DMS79 (cell line): ENCODE data around the gene CEACAM1.
"Not testable (repeated sequence)": the region's sequence is repeated elsewhere in the genome, so short reads cannot be mapped to it uniquely, and the experiment has no call there.

Experiments
- DNase-seq: peaks from one replicate; lab custom pipeline; 2025; lab: John Stamatoyannopoulos, UW

CEACAM1 gene

GRCh38 chr19:42474743-42475142 lies 53.5 kb downstream of the CEACAM1 start:
- no peak for DNase-seq

- DNase-seq: no peak
Measured at GRCh38 chr19:42473686-42474085, 54.6 kb downstream of the CEACAM1 start.

GRCh38 chr19:42472402-42473147 lies 55.7 kb downstream of the CEACAM1 start:
- no peak for DNase-seq

- DNase-seq: no peak
Measured at GRCh38 chr19:42471554-42472249, 56.6 kb downstream of the CEACAM1 start.

- no peak for DNase-seq
Measured at GRCh38 chr19:42469311-42470235, 58.7 kb downstream of the CEACAM1 start.

- peak; percentile 1 for DNase-seq
Measured at GRCh38 chr19:42468273-42468796, 59.9 kb downstream of the CEACAM1 start.

GRCh38 chr19:42467183-42467760 lies 61.0 kb downstream of the CEACAM1 start:
- no peak for DNase-seq

- DNase-seq: no peak
Measured at GRCh38 chr19:42466521-42467182, 61.6 kb downstream of the CEACAM1 start.

GRCh38 chr19:42465827-42466280 lies 62.4 kb downstream of the CEACAM1 start:
- no peak for DNase-seq

- no peak for DNase-seq
Measured at GRCh38 chr19:42461700-42462324, 66.5 kb downstream of the CEACAM1 start.

GRCh38 chr19:42461231-42461630 lies 67.0 kb downstream of the CEACAM1 start:
- not testable (repeated sequence) for DNase-seq

- DNase-seq: no peak
Measured at GRCh38 chr19:42459926-42460325, 68.4 kb downstream of the CEACAM1 start.
